Measurements from ENCODE around the gene OSMR. TPM values are rescaled to one million over a fixed set of nuclear protein-coding genes. Genes with fewer than 3 reads are reported as not detected.

Gene OSMR
- total RNA-seq, 4 donors from 2014 or later = 23.8 to 87.6 (median 30.3) TPM

GRCh38 chr5:38871790-38872551 is 26.2 kb downstream of the OSMR start:
- Histone ChIP-seq H3K36me3 (no peaks in the 10 kb centered on the region), H3K27ac (peak overlapping the region in 1 of 2 donors; percentile 47), H3K4me3 (no peak overlapping the region), H3K4me1 (no peaks in the 10 kb centered on the region), H3K9me3 (no peaks in the 10 kb centered on the region), H3K27me3 (no peaks in the 10 kb centered on the region)
- no peak for TF ChIP-seq POLR2A (IDR thresholded peaks at IDR 0.05)
- no peak for TF ChIP-seq CTCF (IDR thresholded peaks at IDR 0.05)
- intact Hi-C loops (cut with DNase I; ENCODE audit: low total_unique reads) = no loop called here
- peak in 1 of 2 donors; percentile 50 for DNase-seq

- TF ChIP-seq CTCF (IDR thresholded peaks at IDR 0.05) (no peak), POLR2A (IDR thresholded peaks at IDR 0.05) (no peak)
- Histone ChIP-seq H3K27me3 (no peaks in the 10 kb centered on the region), H3K36me3 (no peaks in the 10 kb centered on the region), H3K4me1 (no peaks in the 10 kb centered on the region), H3K4me3 (no peak overlapping the region), H3K9me3 (no peaks in the 10 kb centered on the region), H3K27ac (no peak overlapping the region)
- no peak for DNase-seq
- intact Hi-C loops (cut with DNase I; ENCODE audit: low total_unique reads) = no loop called here
These were observed 27.0 kb downstream of the OSMR start for GRCh38 chr5:38872826-38873225.

GRCh38 chr5:38874948-38875456 is 29.2 kb downstream of the OSMR start:
- no peak overlapping the region for H3K4me3 ChIP-seq
- no peaks in the 10 kb centered on the region for H3K36me3 ChIP-seq
- no peaks in the 10 kb centered on the region for H3K27me3 ChIP-seq
- no peak for DNase-seq
- no peak overlapping the region for H3K27ac ChIP-seq
- H3K9me3 ChIP-seq = no peaks in the 10 kb centered on the region
- H3K4me1 ChIP-seq = no peaks in the 10 kb centered on the region
- TF ChIP-seq POLR2A (IDR thresholded peaks at IDR 0.05) (no peak), CTCF (IDR thresholded peaks at IDR 0.05) (no peak)
- intact Hi-C loops (cut with DNase I; ENCODE audit: low total_unique reads) = no loop called here

- Histone ChIP-seq H3K9me3 (no peaks in the 10 kb centered on the region), H3K27ac (no peak overlapping the region), H3K4me3 (no peak overlapping the region), H3K36me3 (no peaks in the 10 kb centered on the region), H3K4me1 (no peaks in the 10 kb centered on the region), H3K27me3 (no peaks in the 10 kb centered on the region)
- DNase-seq = no peak
- no peak for TF ChIP-seq POLR2A (IDR thresholded peaks at IDR 0.05)
- no peak for TF ChIP-seq CTCF (IDR thresholded peaks at IDR 0.05)
- intact Hi-C loops (cut with DNase I; ENCODE audit: low total_unique reads) = no loop called here
These were observed 32.7 kb downstream of the OSMR start for GRCh38 chr5:38878391-38879077.

GRCh38 chr5:38879078-38879460 is 33.3 kb downstream of the OSMR start:
- intact Hi-C loops (cut with DNase I; ENCODE audit: low total_unique reads) = no loop called here
- TF ChIP-seq POLR2A (IDR thresholded peaks at IDR 0.05) (no peak), CTCF (IDR thresholded peaks at IDR 0.05) (no peak)
- H3K36me3 ChIP-seq = no peaks in the 10 kb centered on the region

More at GRCh38 chr5:38879078-38879460, 33.3 kb downstream of the OSMR start:
- no peak overlapping the region for H3K4me3 ChIP-seq
- no peak overlapping the region for H3K27ac ChIP-seq
- H3K27me3 ChIP-seq = no peaks in the 10 kb centered on the region
- no peaks in the 10 kb centered on the region for H3K4me1 ChIP-seq
- H3K9me3 ChIP-seq = no peaks in the 10 kb centered on the region
- DNase-seq = no peak
